Measurements from ENCODE around the gene FRMD1. TPM values are rescaled to one million over a fixed set of nuclear protein-coding genes. Genes with fewer than 3 reads are reported as not detected.

Gene FRMD1
- total RNA-seq, 2 donors from 2014 or later: 22.8 to 35.5 TPM

- intact Hi-C loops (cut with DNase I, micrococcal nuclease): no loop called here
- ATAC-seq (no peak), DNase-seq (no peak)
Observed at GRCh38 chr6:168115748-168116437, 36.9 kb upstream of the FRMD1 start.

- ATAC-seq (no peak), DNase-seq (no peak)
- intact Hi-C loops (cut with DNase I, micrococcal nuclease): no loop called here
Observed at GRCh38 chr6:168113226-168113625, 34.2 kb upstream of the FRMD1 start.

- no peak for ATAC-seq
- no peak for DNase-seq
- intact Hi-C loops (cut with DNase I, micrococcal nuclease): no loop called here
Observed at GRCh38 chr6:168111911-168112310, 32.9 kb upstream of the FRMD1 start.

GRCh38 chr6:168110437-168110836 lies 31.4 kb upstream of the FRMD1 start:
- peak; percentile 73 for ATAC-seq
- no peak for DNase-seq
- intact Hi-C loops (cut with DNase I, micrococcal nuclease): no loop called here

GRCh38 chr6:168109171-168109570 lies 30.2 kb upstream of the FRMD1 start:
- intact Hi-C loops (cut with DNase I, micrococcal nuclease): no loop called here
- ATAC-seq (no peak), DNase-seq (no peak)

- intact Hi-C loops (cut with DNase I, micrococcal nuclease): no loop called here
- DNase-seq: peak in 1 of 2 donors; percentile 2
- ATAC-seq: no peak
Observed at GRCh38 chr6:168107191-168107983, 28.4 kb upstream of the FRMD1 start.

GRCh38 chr6:168106633-168107005 lies 27.6 kb upstream of the FRMD1 start:
- ATAC-seq (no peak), DNase-seq (no peak)
- intact Hi-C loops (cut with DNase I, micrococcal nuclease): no loop called here

GRCh38 chr6:168105813-168106632 lies 27.0 kb upstream of the FRMD1 start:
- intact Hi-C loops (cut with DNase I, micrococcal nuclease): no loop called here
- DNase-seq: no peak
- peak; percentile 57 for ATAC-seq

GRCh38 chr6:168104636-168105035 lies 25.6 kb upstream of the FRMD1 start:
- DNase-seq (no peak), ATAC-seq (no peak)
- intact Hi-C loops (cut with DNase I, micrococcal nuclease): no loop called here

GRCh38 chr6:168103050-168103830 lies 24.2 kb upstream of the FRMD1 start:
- intact Hi-C loops (cut with DNase I, micrococcal nuclease): no loop called here
- ATAC-seq (no peak), DNase-seq (no peak)

- peak; percentile 71 for ATAC-seq
- intact Hi-C loops (cut with DNase I, micrococcal nuclease): no loop called here
Observed at GRCh38 chr6:168102315-168102985, 23.4 kb upstream of the FRMD1 start.

GRCh38 chr6:168101590-168102314 lies 22.7 kb upstream of the FRMD1 start:
- DNase-seq: peak in 1 of 2 donors; percentile 16
- ATAC-seq: no peak
- intact Hi-C loops (cut with DNase I, micrococcal nuclease): no loop called here

More at GRCh38 chr6:168102315-168102985, 23.4 kb upstream of the FRMD1 start:
- DNase-seq: peak in 1 of 2 donors; percentile 24

GRCh38 chr6:168100803-168101589 lies 22.0 kb upstream of the FRMD1 start:
- ATAC-seq (no peak), DNase-seq (no peak)
- intact Hi-C loops (cut with DNase I, micrococcal nuclease): no loop called here

- intact Hi-C loops (cut with DNase I, micrococcal nuclease): no loop called here
- ATAC-seq (no peak), DNase-seq (no peak)
Observed at GRCh38 chr6:168100011-168100802, 21.2 kb upstream of the FRMD1 start.

GRCh38 chr6:168099201-168100010 lies 20.4 kb upstream of the FRMD1 start:
- ATAC-seq (no peak), DNase-seq (no peak)
- intact Hi-C loops (cut with DNase I, micrococcal nuclease): no loop called here

Data from left colon (tissue), 2 donors.